NCI-H2227 (cell line): ENCODE measurements around the gene CAST.

ENCODE experiments used
- DNase-seq: peaks from one replicate; lab custom pipeline; 2025; ENCODE audit not compliant: unreplicated experiment; lab: John Stamatoyannopoulos, UW

CAST gene

DNA sequence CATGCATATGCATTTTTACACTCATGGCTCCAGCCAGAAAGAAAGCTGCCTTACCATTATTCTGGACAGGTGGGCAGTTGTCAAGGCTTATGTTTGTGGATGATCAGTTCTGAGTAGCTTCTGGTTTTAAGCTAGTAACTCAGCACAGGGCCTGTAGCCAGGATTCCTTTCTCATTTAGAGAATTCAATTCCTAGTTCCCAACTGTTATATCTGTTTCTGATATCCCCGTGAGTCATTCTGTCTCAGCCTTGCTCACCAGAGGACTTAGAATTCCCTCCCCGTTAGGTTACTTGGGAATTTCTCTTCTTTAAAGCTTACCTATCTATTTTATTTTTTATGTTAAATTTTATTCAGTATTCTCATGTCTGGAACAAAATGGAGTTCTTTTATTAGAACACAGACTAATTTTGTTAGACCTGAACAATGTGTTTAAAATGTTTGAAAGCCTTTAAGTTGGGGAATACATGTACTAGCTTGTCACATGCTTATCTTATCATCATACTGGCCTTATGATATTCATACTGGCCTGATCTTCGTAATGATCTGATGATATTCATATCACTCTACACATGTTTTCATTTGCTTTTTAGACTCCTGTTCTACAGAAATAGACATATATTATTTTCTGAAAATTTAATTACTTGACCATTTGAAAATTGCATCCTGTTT, 47.1 kb downstream of the CAST start:
- no peak for DNase-seq

DNA sequence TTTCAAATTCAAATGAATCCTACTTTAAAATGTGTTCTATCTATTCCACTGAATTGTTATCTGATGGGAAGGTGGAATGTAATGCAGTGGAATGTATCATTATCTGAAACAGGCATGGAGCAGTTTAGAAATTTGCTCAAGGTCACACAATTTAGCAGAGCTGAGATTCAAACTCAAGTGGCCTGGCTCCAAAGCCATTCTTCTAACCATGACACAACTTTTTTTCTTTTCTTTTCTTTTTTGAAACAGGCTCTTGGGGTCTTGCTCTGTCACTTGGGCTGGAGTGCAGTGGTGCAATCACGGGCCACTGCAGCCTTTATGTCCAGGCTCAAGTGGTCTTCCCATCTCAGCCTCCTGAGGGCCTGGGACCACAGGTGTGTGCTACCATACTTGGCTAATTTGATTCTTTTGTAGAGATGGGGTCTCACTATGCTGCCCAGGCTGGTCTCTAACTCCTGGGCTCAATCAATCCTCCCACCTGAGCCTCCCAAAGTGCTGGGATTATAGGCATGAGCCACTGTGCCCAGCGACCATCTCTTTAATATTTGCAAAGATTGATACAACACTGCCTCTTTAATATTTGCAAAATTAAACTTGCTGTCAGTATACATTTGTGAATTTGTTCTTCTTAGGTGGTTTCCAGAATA, 50.0 kb downstream of the CAST start:
- no peak for DNase-seq

DNA sequence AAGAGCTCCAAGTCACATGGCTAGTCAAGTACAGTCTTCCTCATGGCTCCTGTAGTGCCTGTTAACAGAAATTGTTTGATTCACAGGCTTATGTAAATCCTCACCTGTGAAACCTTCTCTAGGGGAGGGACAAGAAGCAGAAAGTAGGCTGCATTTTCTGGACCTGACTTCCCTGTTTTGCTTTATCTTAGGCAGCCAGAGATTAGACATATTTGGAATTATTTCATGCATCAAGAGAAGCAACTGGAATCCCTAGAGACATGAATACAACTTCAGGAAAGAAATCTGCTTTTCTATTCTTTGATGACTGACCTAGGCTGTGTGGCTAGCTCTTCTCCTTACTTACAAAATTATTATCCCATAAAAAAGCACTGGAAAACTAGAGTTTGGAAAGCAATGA, 52.3 kb downstream of the CAST start:
- DNase-seq: no peak

DNA sequence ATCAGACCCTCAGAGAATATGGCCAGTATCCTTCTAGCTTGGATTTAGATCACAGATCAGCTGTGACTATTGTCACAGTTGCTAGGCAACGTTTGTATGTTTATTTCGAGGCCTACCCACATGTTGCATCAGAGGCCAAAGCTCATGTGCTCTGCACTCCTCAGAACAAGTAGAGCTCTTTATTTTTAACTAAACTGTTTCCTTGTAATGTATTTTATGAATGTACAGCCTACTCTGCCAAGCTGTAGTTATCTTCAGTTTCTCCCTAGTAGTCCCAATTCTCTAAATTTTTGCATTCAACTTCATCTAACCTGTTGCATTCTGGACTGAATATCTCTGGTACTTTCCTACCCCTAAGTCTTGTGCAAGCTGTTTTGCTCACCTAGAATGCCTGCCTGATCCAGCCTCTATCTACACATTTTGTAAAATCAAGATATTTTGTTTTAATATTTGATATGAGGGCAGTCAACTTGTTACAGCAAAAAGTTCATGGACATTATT, 52.8 kb downstream of the CAST start:
- peak; percentile 15 for DNase-seq

DNA sequence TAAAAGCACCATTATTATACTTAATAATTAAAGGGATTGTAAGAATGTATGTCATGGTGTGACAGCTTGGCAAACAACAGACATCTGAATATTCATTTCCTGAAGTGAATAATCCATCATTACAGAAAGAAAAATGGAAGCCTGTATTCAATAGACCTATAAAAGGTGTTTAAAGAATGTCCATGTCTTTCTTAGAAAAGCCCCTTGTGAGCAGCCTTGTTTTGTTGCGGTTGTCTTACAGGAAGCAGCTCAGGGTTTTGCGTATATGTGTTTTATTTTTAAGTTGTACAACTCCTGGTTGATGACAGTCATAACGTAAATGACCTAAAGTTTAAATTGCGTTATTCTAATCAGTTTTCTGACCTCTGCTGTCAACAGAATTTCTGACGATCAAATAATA, 53.8 kb downstream of the CAST start:
- no peak for DNase-seq

DNA sequence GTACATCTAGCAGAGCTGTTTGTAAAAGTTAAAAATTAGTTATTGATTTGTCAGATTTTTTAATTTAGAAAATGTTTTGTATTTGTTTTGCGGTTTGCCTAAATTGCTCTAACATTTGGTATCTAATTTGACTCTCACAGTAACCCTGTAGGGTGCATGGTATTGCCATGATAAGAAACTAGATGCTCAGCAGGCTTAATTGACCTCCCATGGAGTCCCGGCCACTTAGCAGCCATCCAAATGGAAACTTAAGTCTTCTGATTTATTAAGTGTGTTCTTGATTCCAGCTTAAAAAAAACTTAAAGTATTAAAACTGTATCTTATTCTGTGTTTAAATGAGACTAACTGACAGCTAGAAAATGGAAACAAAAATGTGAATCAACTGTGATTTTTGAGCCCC, 54.5 kb downstream of the CAST start:
- no peak for DNase-seq

DNA sequence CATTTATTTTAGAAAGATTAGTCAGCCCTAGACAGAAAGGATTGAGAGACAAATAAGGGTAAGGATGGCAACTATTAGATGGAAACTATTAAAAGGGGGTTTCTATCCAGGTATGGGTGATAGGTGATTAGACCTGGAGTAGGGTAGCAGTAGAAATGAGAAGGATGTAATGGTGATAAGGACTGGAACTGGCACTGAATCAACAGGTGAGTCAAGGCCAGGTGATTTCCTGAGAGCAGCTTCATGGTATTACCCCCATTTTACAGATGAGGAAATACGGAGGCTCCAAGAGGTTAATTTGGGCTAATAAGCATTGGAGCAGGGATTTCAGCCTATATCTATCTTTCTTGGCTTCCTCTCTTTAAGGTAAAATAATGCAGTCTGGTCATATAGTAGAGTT, 55.7 kb downstream of the CAST start:
- no peak for DNase-seq

DNA sequence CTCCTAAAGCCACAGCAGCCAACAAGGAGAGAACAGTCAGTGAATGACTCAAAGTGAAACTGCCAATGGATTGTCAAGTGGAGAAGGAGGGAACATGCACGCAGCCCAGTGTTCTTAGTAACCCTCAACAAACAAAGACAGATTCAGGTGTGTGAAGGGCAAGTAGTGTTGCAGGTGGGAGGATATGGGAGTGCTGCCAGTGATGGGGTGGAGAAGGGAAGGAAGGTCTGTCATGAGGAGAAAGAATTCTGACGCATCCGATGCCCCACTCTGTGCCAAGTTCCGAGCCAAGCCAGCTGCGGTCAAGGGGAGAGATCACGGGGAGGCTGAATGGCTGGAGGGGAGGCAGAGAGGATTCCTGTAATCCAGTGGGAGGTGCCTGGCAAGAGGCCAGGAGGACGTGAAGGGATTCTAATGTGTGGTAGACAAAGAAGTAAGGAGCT, 56.5 kb downstream of the CAST start:
- DNase-seq: peak; percentile 12

DNA sequence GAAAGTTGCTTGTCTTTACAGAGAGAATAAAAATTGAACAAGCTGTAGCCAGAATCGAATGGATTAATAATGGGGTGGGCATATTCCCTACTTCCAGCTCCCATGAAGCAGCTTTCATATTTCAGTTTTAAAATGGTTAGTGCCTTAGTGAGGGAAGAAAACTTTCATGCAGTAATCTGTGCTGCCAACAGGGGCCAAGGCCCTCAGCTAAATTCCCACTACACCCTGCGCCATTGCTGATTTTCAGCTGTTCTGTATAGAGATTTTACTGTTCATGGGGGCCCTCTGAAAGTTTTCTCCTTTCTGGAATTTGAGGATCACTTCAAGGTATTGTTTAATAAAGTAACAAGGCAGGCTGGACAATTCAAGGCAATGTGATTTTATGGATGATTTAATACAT, 58.2 kb downstream of the CAST start:
- no peak for DNase-seq

DNA sequence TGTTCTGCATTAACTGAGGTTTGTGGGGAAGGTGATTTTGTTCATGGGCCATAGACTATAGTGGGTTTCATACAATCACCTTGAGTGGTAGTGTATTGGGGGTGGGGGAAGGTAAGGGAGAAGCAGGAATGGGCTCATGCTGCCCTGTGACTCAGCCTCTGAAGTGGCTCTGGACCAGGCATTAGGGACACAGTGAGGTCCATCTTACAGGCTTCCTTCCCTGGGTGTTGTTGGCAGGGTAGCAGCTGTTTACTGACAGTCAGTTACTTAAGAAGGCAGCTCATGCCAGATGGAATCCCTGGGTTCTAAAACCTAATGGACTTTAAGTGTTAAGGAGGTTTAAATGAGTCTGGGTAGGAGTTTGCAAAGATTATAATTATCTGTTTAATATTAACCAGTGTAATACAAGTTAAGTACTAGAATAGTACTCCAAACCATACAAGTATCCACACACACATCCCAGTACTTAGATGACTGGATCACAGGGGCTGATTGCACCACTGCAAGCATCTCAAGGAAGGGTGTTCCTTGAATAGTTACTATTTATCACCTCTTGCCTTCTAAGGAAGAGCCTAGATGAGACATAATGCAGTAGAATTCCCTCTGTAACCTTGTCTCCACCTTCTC, 59.3 kb downstream of the CAST start:
- DNase-seq: no peak

DNA sequence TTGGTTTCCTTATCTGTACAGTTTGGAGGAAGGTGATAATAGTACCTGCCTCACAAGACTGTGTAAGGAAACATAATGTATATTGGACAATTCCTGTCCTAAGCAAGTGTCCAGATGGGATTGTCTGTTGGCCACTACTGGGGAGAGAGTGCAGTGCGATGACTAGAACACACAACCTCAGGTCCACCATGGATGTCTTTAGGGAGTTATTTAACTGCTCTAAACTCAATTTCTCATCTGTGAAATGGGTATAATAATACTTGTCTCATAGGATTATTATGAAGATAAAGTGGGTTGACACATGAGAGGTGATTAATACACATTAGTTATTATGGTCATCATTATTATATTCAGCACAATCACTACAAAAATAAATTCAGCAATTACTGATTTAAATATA, 63.1 kb downstream of the CAST start:
- DNase-seq: no peak

DNA sequence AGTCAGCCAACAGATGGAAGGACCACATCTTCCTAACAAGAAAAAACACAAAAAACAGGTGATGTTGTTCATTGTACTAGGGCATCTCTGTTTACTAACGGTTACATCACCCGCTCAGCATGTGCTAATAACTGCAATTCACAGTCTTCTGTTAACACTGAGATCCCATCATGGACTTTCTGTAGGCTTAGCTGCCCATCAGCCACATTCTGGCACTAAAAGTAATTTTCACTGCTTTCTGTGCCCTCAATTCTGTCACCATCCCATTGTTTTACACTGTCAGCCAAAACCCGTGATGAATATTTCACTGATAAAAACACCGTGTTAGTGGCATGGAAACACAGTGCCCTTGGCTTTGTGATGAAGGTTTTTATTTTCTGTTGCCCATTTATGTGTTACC, 64.6 kb downstream of the CAST start:
- DNase-seq: peak; percentile 19

DNA sequence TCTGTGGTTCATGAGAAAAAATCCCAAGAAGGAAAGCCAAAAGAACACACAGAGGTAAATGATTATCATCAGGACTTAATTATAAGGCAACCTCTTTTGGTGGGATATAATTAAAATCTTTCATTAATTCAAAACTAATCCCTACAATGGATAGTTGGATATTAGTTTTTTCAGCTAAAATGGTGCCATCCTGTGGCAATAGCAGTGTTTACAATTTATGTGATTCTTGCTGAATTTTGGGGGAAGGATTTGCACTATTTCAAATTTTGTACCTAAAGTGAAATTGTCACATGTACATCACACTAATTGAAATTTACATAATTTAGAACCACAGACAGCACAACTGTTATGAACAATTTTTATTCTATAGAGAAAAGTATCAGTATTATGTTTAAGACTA, 67.0 kb downstream of the CAST start:
- DNase-seq: no peak

DNA sequence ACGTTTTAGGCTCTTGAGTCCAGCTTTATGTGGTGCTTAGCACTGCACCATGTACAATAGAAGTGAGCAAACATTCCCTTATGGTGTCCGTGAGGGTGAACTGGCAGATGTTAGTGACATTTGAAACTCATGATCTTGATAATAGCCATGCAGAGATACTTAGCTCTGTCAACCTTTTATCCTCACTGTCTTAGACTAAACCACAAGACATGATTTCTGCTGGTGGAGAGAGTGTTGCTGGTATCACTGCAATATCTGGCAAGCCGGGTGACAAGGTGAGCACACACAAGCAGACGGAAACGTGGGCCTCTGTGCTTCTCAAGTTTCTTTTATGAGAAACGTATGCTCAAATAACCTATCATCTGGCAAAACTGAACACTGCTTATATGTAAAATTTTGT, 68.4 kb downstream of the CAST start:
- no peak for DNase-seq

DNA sequence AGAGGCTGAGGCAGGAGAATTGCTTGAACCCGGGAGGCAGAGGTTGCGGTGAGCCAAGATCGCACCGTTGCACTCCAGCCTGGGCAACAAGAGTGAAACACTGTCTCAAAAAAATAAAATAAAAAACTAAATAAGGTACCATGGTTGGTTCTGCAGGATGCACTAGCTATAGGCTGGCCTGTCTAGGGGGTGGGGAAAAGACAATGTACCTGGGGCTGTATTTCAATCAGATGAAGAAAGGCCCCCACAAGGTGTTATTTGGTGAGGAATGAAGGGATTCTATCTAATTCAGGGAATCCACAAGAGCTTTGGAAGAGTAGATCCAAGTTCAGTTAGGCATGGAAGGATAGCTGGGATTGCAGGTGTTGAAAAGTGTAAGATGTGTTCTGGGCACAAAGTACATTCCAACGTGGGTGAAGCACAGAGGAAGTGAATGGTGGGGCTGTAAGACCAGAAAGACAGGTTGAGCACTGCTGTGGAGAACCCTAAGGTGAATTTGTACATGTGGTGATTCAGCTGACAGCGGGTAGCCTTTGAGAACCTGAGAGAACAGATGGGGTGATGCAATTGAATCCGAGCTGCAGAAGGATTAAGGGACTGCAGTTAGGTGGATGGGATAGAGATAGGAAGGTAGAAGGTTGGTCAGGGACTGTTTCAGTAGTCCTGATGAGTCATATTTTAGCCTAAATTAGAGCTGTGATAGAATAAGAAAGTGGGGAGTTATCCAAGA, 71.8 kb downstream of the CAST start:
- DNase-seq: no peak

DNA sequence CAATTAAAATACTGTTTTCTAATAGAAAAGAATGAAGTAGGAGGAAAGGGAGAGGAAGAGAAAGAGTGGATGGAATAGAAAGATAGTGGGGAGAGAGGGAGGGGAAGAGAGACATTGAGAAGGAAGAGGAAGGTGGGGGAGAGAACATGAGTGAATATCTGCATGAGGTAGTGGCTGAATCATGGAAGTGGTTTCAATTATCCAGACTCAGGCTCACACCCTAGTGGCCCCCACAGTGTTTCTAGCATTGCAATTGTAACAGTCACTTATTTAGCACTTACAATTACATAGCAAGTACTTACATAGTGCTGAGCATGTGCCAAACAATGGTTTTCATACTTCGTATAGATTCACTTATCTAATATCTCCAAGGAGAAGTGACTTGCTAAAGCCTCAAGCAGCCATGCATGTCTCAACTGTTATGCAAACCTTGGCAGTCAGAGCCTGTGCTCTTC, 72.7 kb downstream of the CAST start:
- DNase-seq: no peak

DNA sequence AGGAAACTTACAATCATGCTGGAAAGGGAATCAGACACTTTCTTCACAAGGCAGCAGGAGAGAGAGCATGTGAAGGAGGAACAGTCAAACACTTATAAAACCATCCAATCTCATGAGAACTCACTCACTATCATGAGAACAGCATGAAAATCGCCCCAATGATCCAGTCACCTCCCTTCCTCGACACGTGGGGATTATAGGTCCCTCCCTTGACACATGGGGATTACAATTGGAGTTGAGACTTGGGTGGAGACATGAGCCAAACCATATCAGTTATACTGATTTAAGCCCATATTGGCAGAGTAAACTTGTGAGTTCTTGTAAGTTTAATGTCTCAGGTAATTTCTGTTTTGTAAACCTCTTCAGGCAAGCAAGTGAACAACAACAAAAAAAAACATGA, 74.8 kb downstream of the CAST start:
- DNase-seq: no peak

DNA sequence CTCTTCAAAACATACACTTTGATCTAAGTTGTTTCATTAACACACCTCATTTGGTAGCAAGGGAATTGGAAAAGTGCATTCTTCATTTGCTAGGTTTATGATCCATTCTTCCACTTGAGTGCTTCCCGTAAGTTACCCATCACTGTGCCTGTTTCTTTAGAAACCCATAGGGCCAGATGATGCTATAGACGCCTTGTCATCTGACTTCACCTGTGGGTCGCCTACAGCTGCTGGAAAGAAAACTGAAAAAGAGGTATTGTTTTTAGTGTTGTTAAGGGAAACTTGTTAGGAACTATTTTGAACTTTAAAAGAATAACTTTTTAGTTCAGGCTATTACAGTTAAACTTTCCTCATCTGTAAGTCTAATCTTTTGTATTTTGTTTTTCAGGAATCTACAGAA, 78.9 kb downstream of the CAST start:
- no peak for DNase-seq

DNA sequence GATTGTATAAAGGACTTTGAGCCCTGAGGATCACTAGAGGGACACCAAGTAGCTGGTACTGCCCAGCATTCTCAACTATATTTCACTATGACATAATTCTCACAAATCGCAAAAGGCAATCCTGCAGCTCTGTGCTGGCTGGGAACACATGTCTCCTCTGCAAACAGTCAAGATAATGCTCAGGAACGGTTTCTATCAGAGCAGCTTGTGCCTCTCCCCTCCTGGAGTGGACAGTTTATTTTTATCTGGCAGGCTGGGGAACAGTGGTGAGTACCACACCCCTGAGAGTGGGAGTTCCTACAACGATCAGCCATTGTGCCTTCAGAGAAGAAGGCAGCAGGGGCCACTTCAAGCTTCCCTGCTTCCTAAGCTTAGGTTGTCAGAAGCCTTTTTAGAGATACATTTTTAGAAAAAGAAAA, 79.7 kb downstream of the CAST start:
- no peak for DNase-seq

DNA sequence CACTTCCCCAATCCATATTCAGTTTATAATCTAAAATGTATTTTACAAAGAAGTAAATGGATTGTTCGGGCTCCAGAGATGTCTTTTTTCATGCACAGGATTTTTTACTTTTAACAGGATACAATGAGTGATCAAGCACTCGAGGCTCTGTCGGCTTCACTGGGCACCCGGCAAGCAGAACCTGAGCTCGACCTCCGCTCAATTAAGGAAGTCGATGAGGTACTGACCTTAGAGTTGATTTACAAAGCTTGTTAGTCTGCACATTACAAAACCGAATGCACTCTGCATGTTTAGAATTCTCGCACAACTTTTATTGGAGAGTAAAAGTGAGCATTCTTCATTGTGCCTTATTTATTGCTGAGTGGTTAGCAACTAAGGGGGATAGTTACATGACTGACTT, 80.4 kb downstream of the CAST start:
- DNase-seq: no peak

DNA sequence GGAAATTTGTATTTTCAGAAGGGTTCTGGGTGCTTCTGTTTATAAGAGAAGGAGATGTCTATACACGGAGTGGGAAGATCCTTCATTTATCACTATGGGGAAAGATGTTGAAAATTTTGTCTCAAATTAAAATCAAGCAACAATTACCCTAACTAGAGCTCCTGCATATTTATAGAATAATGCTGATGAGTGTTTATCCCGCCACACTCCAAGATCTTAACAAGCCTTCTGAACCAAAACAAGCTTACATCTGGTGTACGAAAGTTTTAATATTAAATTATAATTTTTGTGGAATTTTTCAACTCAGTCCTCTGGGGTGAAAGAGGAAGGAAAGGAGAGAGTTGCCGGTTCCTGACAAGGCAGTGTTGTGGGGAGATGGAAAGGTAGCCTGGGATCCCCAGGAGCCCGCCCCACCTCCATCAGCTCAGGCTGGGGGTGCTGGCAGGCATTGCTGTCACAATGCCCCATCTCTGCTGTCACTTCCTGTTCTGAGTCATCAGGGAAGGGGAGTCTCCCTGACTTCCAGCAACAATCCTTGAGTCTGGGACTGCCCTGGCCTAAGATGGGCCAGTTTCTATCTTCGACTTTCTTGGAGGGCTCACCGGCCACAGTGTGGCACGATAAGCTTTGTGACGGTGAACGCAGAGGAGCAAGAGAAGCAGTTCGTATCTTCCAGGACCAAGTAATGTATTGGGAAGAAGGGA, 81.0 kb downstream of the CAST start:
- no peak for DNase-seq
